K562 (cell line): ENCODE data around the gene HLCS. TPM values are rescaled to one million over a fixed set of nuclear protein-coding genes. Genes with fewer than 3 reads are reported as not detected.
A peak's percentile ranks its signal among the peaks of the same experiment; 100 is the strongest.

ENCODE experiments used
- CCNT2 ChIP-seq: IDR thresholded peaks from 2 replicates; pipeline ENCODE4 v1.6.1; 2011; ENCODE audit warnings: borderline replicate concordance, low read depth, mild to moderate bottlenecking, moderate library complexity, mixed read lengths, low read length; ENCODE audit not compliant: insufficient read length; ENCODE audit errors: extremely low read depth
- GATA2 ChIP-seq: sonication (generic); formaldehyde crosslinking; IDR thresholded peaks from 2 replicates; pipeline ENCODE4 v1.4.0; 2020; ENCODE audit warnings: mild to moderate bottlenecking, missing genetic modification reagents
- HDAC2 ChIP-seq: fragments of 450-650 bp; IDR thresholded peaks from 2 replicates; pipeline ENCODE4 v1.6.1; 2016; ENCODE audit warnings: mild to moderate bottlenecking
- HMG20A ChIP-seq: fragments of 450-650 bp; formaldehyde crosslinking; conservative IDR thresholded peaks from 2 replicates; pipeline ENCODE4 v1.4.0; 2020; ENCODE audit warnings: mild to moderate bottlenecking, mixed read lengths
- JUN ChIP-seq, 2 experiments: sonication (generic) in 1 of 2; formaldehyde crosslinking in 1 of 2; IDR thresholded peaks; 2 replicates each; pipeline versions ENCODE4 v1.6.1 to v1.8.0; 2012 to 2022; ENCODE audit warnings: borderline replicate concordance in 2 of 2, mild to moderate bottlenecking in 2 of 2, improper control_type of control experiment in 1 of 2, low read depth in 1 of 2, low read length in 1 of 2, missing genetic modification reagents in 1 of 2
- KAT2B ChIP-seq: IDR thresholded peaks from one replicate; pipeline ENCODE4 v1.6.1; 2012; ENCODE audit warnings: low read depth, mild to moderate bottlenecking, control low read depth, inconsistent platforms, low read length, moderate library complexity
- KAT7 ChIP-seq: sonication (generic); formaldehyde crosslinking; IDR thresholded peaks from 2 replicates; pipeline ENCODE4 v1.8.0; 2022; ENCODE audit warnings: missing genetic modification reagents, mild to moderate bottlenecking, borderline replicate concordance
- MTF1 ChIP-seq: fragments of 250-450 bp; sonication (Bioruptor Pico); IDR thresholded peaks from 2 replicates; pipeline ENCODE4 v1.9.0; 2021; ENCODE audit warnings: moderate library complexity, mild to moderate bottlenecking, inconsistent platforms, borderline replicate concordance
- POLR2B ChIP-seq: fragments of 450-650 bp; IDR thresholded peaks from 2 replicates; pipeline ENCODE4 v1.6.1; 2018; ENCODE audit warnings: low read depth; ENCODE audit not compliant: partially characterized antibody
- RBM15 ChIP-seq: fragments of 200-400 bp; formaldehyde crosslinking; IDR thresholded peaks from 2 replicates; pipeline ENCODE4 v1.6.1; 2018; ENCODE audit warnings: mild to moderate bottlenecking, low read length, moderate library complexity; ENCODE audit not compliant: insufficient read depth
- RBM25 ChIP-seq: fragments of 200-400 bp; formaldehyde crosslinking; IDR thresholded peaks from 2 replicates; pipeline ENCODE4 v1.6.1; 2018; ENCODE audit warnings: low read length, low read depth, moderate library complexity; ENCODE audit not compliant: severe bottlenecking
- RHOXF2B ChIP-seq: fragments of 250-450 bp; sonication (Bioruptor Pico); conservative IDR thresholded peaks from 2 replicates; pipeline ENCODE4 v1.5.1; 2021
- TAF15 ChIP-seq: fragments of 200-400 bp; formaldehyde crosslinking; IDR thresholded peaks from 2 replicates; pipeline ENCODE4 v1.6.1; 2017; ENCODE audit warnings: mild to moderate bottlenecking, low read depth, low read length, moderate library complexity
- U2AF1 ChIP-seq: fragments of 200-400 bp; formaldehyde crosslinking; optimal IDR thresholded peaks from 2 replicates; pipeline ENCODE3; 2017; ENCODE audit warnings: mild to moderate bottlenecking, low read depth, low read length, moderate library complexity
- ZBTB9 ChIP-seq: fragments of 450-650 bp; formaldehyde crosslinking; IDR thresholded peaks from 2 replicates; pipeline ENCODE4 v1.4.0; 2020; ENCODE audit warnings: mild to moderate bottlenecking, moderate library complexity
- ZFP30 ChIP-seq: fragments of 250-450 bp; sonication (Bioruptor Pico); IDR thresholded peaks from 2 replicates; pipeline ENCODE4 v1.8.0; 2022; ENCODE audit warnings: moderate library complexity, mild to moderate bottlenecking, inconsistent platforms, borderline replicate concordance
- ZNF133 ChIP-seq: fragments of 250-450 bp; sonication (Bioruptor Pico); IDR thresholded peaks from 2 replicates; pipeline ENCODE4 v1.4.0; 2020; ENCODE audit warnings: mild to moderate bottlenecking
- ZNF589 ChIP-seq: fragments of 200-800 bp; sonication (Bioruptor generic); IDR thresholded peaks from 2 replicates; pipeline ENCODE4 v1.6.1; 2016; ENCODE audit warnings: low read depth, missing genetic modification characterization, missing compliant biosample characterization
- ZNF778 ChIP-seq: fragments of 450-650 bp; formaldehyde crosslinking; IDR thresholded peaks from 2 replicates; pipeline ENCODE4 v1.4.0; 2020; ENCODE audit warnings: mild to moderate bottlenecking, moderate library complexity
- polyA plus RNA-seq, 8 experiments: library from polyadenylated mRNA; depleted of rRNA in 4 of 8; stranded (reverse) in 5 of 8; unstranded in 3 of 8; fragments of >200 nt; fragmentation: Nextera tagmentation in 2 of 8; fragmentation: Illumina TruSeq in 1 of 8; extraction: Ambion mirVana in 2 of 8; extraction: Trizol in 1 of 8; gene quantifications; 2 replicates each; pipeline versions ENCODE4 v1.2.1 to v1.2.3, GENCODE V29; 2011 to 2014; ENCODE audit warnings: inconsistent platforms in 1 of 8, missing spikeins in 1 of 8
- total RNA-seq, 7 experiments: library from RNA; depleted of rRNA in 6 of 7; stranded (reverse); fragments of >200 nt in 6 of 7; fragmentation: Illumina TruSeq in 2 of 7; extraction: Trizol in 2 of 7; gene quantifications; 2 replicates each; pipeline versions ENCODE4 v1.2.1 to v1.2.3, GENCODE V29; 2011 to 2021; ENCODE audit warnings: low replicate concordance in 1 of 7
- TF ChIP-seq, protein P1 (sequence below), 2 experiments: fragments of 200-800 bp in 1 of 2; sonication (Bioruptor generic) in 1 of 2; sonication (generic) in 1 of 2; formaldehyde crosslinking in 1 of 2; IDR thresholded peaks in 1 of 2; conservative IDR thresholded peaks in 1 of 2; 2 replicates each; pipeline versions ENCODE4 v1.5.0 to v1.6.1; 2016 to 2020; ENCODE audit warnings: missing compliant biosample characterization in 1 of 2, missing genetic modification characterization in 1 of 2, missing genetic modification reagents in 1 of 2

The HLCS gene
- total and polyA plus RNA-seq, 9 of the 15 experiments (the other 6 are each of a cell fraction or from before 2014, with no cell fraction given), result 3.0 to 21.5 (median 17.1) TPM

DNA sequence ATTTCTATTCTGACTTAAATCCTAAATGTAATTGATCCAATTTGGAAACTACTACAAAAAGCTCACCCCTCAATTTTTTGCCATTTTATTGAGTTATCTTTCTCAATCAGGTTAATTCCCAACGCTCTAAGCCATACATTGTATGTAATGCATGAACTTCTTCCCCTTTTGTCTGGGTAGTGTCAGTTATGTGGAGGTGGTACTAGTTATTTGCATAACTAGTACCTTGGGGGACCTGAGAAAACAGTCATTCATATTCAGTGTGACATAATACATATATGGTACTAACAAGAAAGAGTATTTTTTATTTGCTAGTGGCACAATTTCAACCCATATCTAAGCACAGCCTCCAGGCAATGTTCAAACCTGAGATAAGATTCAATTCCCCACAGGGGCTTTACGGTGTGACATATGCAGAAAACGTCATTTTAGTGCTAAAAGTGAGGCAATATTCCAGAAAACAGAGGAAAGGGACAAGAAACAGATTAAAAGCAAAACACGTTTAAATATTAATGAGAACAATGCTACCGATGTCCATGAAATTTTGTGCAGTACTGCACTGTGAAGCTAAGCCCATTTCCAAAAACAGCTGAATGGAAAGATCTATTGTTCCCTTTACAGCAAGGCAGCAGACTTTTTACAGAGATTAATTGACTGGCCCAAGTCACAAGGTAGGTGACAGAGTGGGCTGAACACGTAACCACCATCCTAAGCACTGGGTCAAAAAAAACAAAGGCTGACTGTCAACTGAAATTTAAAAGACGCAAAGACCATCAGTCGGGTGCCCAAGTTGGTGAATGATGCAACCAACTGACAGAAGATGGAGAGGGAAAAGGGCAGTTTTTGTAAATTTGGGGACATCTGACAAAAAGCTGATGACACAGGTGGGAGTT, 1.4 kb downstream of the HLCS start (continued):
- TF ChIP-seq, protein P1, sequence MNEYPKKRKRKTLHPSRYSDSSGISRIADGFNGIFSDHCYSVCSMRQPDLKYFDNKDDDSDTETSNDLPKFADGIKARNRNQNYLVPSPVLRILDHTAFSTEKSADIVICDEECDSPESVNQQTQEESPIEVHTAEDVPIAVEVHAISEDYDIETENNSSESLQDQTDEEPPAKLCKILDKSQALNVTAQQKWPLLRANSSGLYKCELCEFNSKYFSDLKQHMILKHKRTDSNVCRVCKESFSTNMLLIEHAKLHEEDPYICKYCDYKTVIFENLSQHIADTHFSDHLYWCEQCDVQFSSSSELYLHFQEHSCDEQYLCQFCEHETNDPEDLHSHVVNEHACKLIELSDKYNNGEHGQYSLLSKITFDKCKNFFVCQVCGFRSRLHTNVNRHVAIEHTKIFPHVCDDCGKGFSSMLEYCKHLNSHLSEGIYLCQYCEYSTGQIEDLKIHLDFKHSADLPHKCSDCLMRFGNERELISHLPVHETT (CRISPR knock-in tag; conservative IDR thresholded peaks at IDR 0.05 in 1 of 2, IDR thresholded peaks at IDR 0.05 in 1 of 2), result no peak
- TF ChIP-seq KAT2B, result no peak
- peak; percentile 4 for TF ChIP-seq CCNT2
- no peak for TF ChIP-seq RBM25
- TF ChIP-seq U2AF1, result no peak
- no peak for TF ChIP-seq MTF1 (CRISPR knock-in tag)
- TF ChIP-seq POLR2B, result peak; percentile 67
- TF ChIP-seq ZNF133 (CRISPR knock-in tag), result no peak
- peak; percentile 95 for TF ChIP-seq ZNF589 (CRISPR knock-in tag)
- no peak for TF ChIP-seq ZNF778
- no peak for TF ChIP-seq KAT7
- TF ChIP-seq HDAC2, result no peak
- no peak; the same call in 1 of the 2 replicates for TF ChIP-seq GATA2 (CRISPR knock-in tag)
- 0 out of 2 replicates have a peak, but pooled peaks have one; percentile 44 for TF ChIP-seq JUN (IDR thresholded peaks at IDR 0.05; ENCODE audit: borderline replicate concordance, low read depth, low read length)
- no peak for TF ChIP-seq JUN (CRISPR knock-in tag; IDR thresholded peaks at IDR 0.05; ENCODE audit: borderline replicate concordance)
- TF ChIP-seq HMG20A (CRISPR knock-in tag), result no peak
- no peak for TF ChIP-seq RBM15
- TF ChIP-seq ZFP30 (CRISPR knock-in tag), result no peak
- no peak for TF ChIP-seq TAF15
- no peak for TF ChIP-seq ZBTB9 (CRISPR knock-in tag)
- TF ChIP-seq RHOXF2B (CRISPR knock-in tag), result no peak
